Choroid plexus epithelial cell (primary cell): Measurements from ENCODE around the gene KCTD18.

Experiments used
- DNase-seq: peaks from one replicate; pipeline ENCODE4 v3.0.0-alpha.2; 2010; ENCODE audit warnings: low read depth
- H3K4me3 ChIP-seq: 2 replicates; pipeline ENCODE4 v1.5.1; 2011; ENCODE audit warnings: low read depth, mild to moderate bottlenecking, control low read depth, low read length, moderate library complexity
- CTCF ChIP-seq: conservative IDR thresholded peaks from 2 replicates; pipeline ENCODE4 v1.5.1; 2011; ENCODE audit warnings: low read depth, mild to moderate bottlenecking, control low read depth, inconsistent platforms, low read length, moderate library complexity

KCTD18 gene

DNA sequence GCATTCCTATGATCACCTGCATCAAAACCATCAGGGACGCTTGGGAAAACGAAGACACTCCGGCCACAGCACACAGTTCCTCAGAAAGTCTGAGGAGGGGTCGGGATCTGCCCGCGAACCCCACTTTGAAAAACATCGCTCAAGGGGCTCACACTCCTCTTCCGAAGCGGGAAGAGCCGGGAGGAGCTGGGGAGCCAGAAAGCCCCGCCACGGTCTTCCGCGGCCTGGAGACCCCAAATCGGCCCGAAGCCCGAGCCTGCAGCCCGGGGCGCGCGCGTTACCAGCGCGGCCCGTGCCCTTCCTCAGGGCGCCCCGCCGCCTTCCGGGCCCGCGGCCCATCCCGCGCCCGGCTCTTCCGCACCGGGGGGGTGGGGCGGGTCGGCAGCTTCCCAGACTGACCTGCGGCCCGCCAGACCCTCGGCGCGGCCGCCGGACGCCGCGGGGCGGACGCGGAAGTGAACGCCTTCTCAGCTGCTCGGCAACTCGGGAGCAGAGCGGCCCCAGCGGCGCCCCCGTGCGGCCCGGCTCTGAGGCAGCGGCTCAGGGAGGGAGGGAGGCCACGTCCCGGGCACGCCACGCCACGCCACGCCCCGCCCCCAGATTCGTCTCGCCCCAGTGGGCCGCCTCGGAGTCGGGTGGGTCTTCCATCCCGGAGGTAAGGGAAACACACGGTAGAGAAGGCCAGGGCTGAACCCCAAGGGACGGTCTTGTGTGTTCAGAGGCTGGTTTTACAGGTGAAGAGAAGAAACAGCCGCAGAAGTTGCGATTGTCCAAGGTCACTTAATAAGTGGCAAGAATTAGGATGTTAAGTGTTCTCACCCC lies at the start of gene KCTD18:
KCTD18 (minus strand) TSS at position 457 of the 822 bp plus-strand sequence. CDS start 3,052 bp downstream, outside the sequence.
- H3K4me3 ChIP-seq: peak within 1 kb of the TSS; percentile 76
- DNase-seq: peak; percentile 86
- peak; percentile 61 for TF ChIP-seq CTCF

DNA sequence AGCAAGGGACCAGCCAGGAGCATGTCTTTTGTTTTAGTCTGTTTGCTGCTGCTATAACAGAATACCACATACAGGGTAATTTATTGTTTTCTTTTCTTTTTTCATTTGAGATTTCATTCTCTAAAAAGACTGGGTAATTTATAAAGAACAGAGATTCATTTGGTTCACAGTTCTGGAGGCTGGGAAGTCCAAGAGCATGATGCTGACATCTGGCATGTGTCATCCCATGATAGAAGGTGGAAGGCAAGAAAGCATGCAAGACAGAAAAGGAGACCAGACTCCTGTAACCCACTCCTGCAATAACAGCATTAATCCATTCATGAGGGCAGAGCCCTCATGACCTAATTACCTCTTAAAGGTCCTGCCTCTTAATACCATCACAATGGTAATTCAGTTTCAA lies 30.9 kb upstream of the KCTD18 start:
- H3K4me3 ChIP-seq: no peak overlapping the region
- no peak for DNase-seq
- TF ChIP-seq CTCF: no peak

- no peak for TF ChIP-seq CTCF
- DNase-seq: no peak
- H3K4me3 ChIP-seq: no peak overlapping the region
Observed at GRCh38 chr2:200538139-200538538, 28.3 kb upstream of the KCTD18 start.

DNA sequence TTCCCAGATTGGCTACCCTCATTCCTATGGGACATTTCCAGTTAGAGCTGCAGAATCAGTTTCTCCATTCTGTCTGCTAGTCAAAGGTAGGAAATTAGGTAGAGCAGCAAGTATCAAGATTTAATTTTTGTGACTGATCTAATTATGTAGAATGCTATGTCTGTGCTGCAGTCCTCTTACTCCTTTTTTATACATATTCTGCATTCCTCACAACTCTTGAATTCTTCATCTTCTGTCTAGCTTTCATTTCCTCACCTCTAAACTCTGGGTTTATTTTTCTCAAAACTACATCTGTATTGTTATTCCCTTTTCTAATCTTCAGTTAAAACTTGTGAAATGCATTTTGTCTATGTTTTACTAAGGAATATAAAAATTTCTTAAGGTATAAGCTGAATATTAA lies 24.7 kb upstream of the KCTD18 start:
- H3K4me3 ChIP-seq: no peak overlapping the region
- no peak for TF ChIP-seq CTCF
- peak; percentile 33 for DNase-seq

GRCh38 chr2:200533754-200534153 lies 23.9 kb upstream of the KCTD18 start:
- no peak overlapping the region for H3K4me3 ChIP-seq
- no peak for DNase-seq
- TF ChIP-seq CTCF: no peak

- TF ChIP-seq CTCF: no peak
- DNase-seq: no peak
- no peak overlapping the region for H3K4me3 ChIP-seq
Observed at GRCh38 chr2:200528228-200528627, 18.4 kb upstream of the KCTD18 start.
